DMS153 treated with DMSO at 0.1 percent for 48 hours (cell line): ENCODE results near the gene RNH1.

Experiments used
- DNase-seq: peaks from one replicate; lab custom pipeline; 2025; ENCODE audit not compliant: unreplicated experiment; lab: John Stamatoyannopoulos, UW

RNH1 gene

GRCh38 chr11:499201-500076 lies 7.6 kb downstream of the RNH1 start:
- DNase-seq: no peak

GRCh38 chr11:498297-499181 lies 8.5 kb downstream of the RNH1 start:
- no peak for DNase-seq

- DNase-seq: no peak
Observed at GRCh38 chr11:497565-498296, 9.3 kb downstream of the RNH1 start.

DNA sequence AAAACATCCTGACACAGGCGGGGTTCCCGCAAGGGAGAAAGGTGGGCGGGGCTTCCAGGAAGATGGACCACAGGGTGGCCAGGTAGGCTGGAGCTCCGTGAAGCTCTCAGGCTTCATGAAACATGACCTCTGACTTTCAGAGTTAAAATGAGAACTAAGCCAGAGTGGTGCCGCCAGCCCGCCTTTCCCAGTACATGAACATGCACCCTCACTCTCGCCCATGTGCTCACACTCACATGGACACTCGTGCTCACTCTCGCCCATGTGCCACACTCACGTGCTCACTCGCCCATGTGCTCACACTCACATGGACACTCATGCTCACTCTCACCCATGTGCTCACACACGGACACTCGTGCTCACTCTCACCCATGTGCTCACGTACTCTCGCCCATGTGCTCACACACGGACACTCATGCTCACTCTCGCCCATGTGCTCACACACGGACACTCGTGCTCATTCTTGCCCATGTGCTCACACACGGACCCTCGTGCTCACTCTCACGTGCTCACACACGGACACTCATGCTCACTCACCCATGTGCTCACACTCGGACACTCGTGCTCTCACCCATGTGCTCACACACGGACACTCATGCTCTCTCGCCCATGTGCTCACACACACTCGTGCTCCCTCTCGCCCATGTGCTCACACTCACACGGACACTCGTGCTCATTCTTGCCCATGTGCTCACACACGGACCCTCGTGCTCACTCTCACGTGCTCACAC lies 10.0 kb downstream of the RNH1 start:
- DNase-seq: no peak

GRCh38 chr11:495537-495931 lies 11.5 kb downstream of the RNH1 start:
- DNase-seq: no peak

- no peak for DNase-seq
Observed at GRCh38 chr11:494761-495536, 12.1 kb downstream of the RNH1 start.

- no peak for DNase-seq
Observed at GRCh38 chr11:492427-493226, 14.4 kb downstream of the RNH1 start.

DNA sequence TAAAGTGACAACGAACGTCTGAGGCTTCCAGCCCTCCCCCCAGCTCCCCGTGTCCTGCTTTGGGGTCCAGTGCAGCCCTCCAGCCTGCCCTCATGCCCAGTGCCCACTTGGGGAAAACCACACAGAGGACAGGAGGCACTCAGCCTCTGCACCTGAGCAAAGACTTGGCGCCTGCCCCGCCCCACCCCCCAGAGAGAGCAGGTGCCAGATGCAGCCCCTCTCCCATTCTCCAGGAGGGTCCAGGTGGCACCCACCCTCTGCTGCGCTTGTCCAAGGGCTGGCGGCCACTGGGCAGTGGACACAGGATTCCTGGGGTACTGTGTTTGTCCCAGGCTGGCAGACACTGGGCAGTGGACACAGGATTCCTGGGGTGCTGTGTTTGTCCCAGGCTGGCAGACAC lies 15.7 kb downstream of the RNH1 start:
- DNase-seq: no peak

DNA sequence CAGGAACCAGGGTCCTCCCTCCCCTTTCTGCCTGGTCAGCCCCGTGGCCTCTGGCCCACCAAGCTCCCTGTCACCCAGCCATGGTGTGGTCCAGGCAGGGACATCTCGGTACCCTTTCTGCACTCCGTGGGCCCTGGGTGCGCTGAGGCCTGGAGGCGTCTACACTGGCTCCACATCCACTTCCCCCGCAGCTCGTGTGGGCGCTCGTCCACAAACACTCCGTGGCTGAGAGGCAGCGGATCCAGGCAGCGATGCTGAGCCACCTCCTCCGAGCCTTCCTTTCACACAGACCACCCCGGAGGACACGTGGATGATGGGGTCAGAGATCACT lies 16.1 kb downstream of the RNH1 start:
- DNase-seq: no peak

GRCh38 chr11:490186-490929 lies 16.7 kb downstream of the RNH1 start:
- DNase-seq: no peak

- DNase-seq: no peak
Observed at GRCh38 chr11:489610-490185, 17.3 kb downstream of the RNH1 start.

GRCh38 chr11:488992-489391 lies 18.1 kb downstream of the RNH1 start:
- no peak for DNase-seq

GRCh38 chr11:488579-488978 lies 18.5 kb downstream of the RNH1 start:
- no peak for DNase-seq

DNA sequence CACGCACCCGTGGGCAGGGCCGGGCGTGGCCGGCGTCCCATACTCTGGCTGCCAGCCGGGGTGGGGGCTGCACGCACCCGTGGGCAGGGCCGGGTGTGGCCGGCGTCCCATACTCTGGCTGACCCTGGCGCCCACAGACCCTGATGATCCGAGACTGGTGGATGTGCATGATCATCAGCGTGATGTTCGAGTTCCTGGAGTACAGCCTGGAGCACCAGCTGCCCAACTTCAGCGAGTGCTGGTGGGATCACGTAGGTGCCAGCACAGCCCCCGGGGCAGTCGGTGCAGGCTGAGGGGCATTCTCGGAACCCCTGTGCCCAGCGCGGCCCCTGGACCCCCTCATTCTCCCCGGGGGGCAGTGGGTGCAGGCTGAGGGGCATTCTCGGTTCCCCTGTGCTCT lies 19.0 kb downstream of the RNH1 start:
- no peak for DNase-seq

DNA sequence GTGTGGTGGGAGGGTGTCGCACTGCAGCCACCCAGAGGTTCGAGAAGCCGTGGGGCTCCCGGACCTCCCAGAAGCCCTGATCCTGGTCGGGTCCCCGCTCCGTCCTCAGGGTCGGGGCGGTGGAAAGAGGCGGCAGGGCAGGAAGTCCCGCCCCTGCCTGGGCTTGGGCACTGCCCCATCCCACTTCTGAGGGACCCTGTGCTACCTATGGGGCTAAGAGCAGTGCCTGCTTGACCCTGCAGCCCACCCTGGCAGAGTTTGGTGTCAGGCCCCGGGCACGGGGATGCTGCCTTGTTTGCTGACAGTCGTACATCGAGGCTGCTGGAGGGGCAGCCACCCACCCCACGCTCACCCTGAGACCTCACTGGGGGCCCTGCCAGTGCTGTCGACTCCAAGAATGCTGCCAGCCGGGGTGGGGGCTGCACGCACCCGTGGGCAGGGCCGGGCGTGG lies 19.4 kb downstream of the RNH1 start:
- no peak for DNase-seq

DNA sequence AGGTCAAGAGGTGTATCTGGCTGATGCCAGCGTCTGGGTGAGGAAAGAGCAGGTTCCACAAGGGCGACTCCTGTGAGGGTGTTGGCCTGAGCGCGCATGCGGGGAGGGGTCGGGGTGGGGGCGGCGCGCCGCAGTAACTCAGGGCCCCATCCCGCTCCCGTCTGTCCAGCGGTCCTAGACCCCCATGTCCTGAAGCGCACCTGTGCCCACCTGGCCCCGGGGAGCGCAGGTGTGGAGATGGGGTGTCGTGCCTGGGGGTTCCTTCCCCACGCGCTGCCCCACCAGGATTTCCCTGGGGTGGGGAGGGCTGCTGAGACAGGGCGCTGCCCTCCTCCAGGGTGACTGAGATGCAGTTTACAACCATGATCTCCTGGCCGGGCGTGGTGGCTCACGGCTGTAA lies 20.9 kb downstream of the RNH1 start:
- DNase-seq: no peak

DNA sequence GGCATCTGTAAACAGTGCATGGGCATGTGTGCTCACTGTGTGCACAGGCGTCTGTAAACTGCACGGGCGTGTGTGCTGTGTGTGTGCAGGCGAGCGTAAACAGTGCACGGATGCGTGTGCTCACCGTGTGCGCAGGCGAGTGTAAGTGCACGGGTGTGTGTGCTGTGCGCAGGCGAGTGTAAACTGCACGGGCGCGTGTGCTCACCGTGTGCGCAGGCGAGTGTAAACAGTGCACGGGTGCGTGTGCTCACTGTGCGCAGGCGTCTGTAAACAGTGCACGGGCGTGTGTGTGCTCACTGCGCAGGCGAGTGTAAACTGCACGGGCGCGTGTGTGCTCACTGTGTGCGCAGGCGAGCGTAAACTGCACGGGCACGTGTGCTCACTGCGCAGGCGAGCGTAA lies 22.4 kb downstream of the RNH1 start:
- no peak for DNase-seq

- DNase-seq: no peak
Observed at GRCh38 chr11:479311-479710, 27.7 kb downstream of the RNH1 start.
